Measurements from ENCODE around the gene B3GNT3.

The B3GNT3 gene

GRCh38 chr19:17811103-17811502 is 16.2 kb downstream of the B3GNT3 start:
- no peak for TF ChIP-seq REST (IDR thresholded peaks at IDR 0.05; ENCODE audit: low read depth)
- TF ChIP-seq NFIC (IDR thresholded peaks at IDR 0.05), result no peak
- TF ChIP-seq FOXM1 (IDR thresholded peaks at IDR 0.05; ENCODE audit: borderline replicate concordance, low read depth), result no peak
- no peak for TF ChIP-seq EGR1 (IDR thresholded peaks at IDR 0.05)

DNA sequence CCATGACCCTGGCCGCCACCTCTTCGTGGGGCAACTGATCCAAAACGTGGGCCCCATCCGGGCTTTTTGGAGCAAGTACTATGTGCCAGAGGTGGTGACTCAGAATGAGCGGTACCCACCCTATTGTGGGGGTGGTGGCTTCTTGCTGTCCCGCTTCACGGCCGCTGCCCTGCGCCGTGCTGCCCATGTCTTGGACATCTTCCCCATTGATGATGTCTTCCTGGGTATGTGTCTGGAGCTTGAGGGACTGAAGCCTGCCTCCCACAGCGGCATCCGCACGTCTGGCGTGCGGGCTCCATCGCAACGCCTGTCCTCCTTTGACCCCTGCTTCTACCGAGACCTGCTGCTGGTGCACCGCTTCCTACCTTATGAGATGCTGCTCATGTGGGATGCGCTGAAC is 16.7 kb downstream of the B3GNT3 start:
- no peak for TF ChIP-seq FOXM1 (IDR thresholded peaks at IDR 0.05; ENCODE audit: borderline replicate concordance, low read depth)
- TF ChIP-seq USF1 (IDR thresholded peaks at IDR 0.05), result no peak
- no peak for TF ChIP-seq TCF12 (IDR thresholded peaks at IDR 0.05; ENCODE audit: low read depth)
- TF ChIP-seq CREB1 (IDR thresholded peaks at IDR 0.05; ENCODE audit: low read depth), result no peak
- TF ChIP-seq EGR1 (IDR thresholded peaks at IDR 0.05), result no peak

DNA sequence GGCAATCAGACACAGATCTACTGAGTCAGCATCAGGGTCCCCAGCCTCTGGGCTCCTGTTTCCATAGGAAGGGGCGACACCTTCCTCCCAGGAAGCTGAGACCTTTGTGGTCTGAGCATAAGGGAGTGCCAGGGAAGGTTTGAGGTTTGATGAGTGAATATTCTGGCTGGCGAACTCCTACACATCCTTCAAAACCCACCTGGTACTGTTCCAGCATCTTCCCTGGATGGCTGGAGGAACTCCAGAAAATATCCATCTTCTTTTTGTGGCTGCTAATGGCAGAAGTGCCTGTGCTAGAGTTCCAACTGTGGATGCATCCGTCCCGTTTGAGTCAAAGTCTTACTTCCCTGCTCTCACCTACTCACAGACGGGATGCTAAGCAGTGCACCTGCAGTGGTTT is 17.2 kb downstream of the B3GNT3 start:
- TF ChIP-seq CEBPB (IDR thresholded peaks at IDR 0.05), result no peak
- no peak for TF ChIP-seq USF1 (IDR thresholded peaks at IDR 0.05)
- TF ChIP-seq RAD21 (IDR thresholded peaks at IDR 0.05; ENCODE audit: low read depth), result no peak
- TF ChIP-seq TEAD4 (IDR thresholded peaks at IDR 0.05), result no peak
- TF ChIP-seq FOXM1 (IDR thresholded peaks at IDR 0.05; ENCODE audit: borderline replicate concordance, low read depth), result no peak
- TF ChIP-seq YY1 (IDR thresholded peaks at IDR 0.05; ENCODE audit: low read depth), result no peak
- TF ChIP-seq TAF1 (IDR thresholded peaks at IDR 0.05; ENCODE audit: low read depth), result no peak
- TF ChIP-seq ZBTB7A (IDR thresholded peaks at IDR 0.05; ENCODE audit: low read depth), result no peak
- no peak for TF ChIP-seq TCF12 (IDR thresholded peaks at IDR 0.05; ENCODE audit: low read depth)
- TF ChIP-seq EP300 (IDR thresholded peaks at IDR 0.05; ENCODE audit: borderline replicate concordance), result no peak
- no peak for TF ChIP-seq EGR1 (IDR thresholded peaks at IDR 0.05)
- TF ChIP-seq REST (IDR thresholded peaks at IDR 0.05; ENCODE audit: low read depth), result no peak
- TF ChIP-seq, protein P1, sequence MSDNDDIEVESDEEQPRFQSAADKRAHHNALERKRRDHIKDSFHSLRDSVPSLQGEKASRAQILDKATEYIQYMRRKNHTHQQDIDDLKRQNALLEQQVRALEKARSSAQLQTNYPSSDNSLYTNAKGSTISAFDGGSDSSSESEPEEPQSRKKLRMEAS (IDR thresholded peaks at IDR 0.05), result no peak
- no peak for TF ChIP-seq NFIC (IDR thresholded peaks at IDR 0.05)
- TF ChIP-seq CREB1 (IDR thresholded peaks at IDR 0.05; ENCODE audit: low read depth), result no peak

- TF ChIP-seq TCF12 (IDR thresholded peaks at IDR 0.05; ENCODE audit: low read depth), result no peak
- no peak for TF ChIP-seq CREB1 (IDR thresholded peaks at IDR 0.05; ENCODE audit: low read depth)
- TF ChIP-seq RAD21 (IDR thresholded peaks at IDR 0.05; ENCODE audit: low read depth), result no peak
- TF ChIP-seq NFIC (IDR thresholded peaks at IDR 0.05), result no peak
- TF ChIP-seq, protein P1 (IDR thresholded peaks at IDR 0.05), result no peak
- no peak for TF ChIP-seq USF1 (IDR thresholded peaks at IDR 0.05)
- TF ChIP-seq TAF1 (IDR thresholded peaks at IDR 0.05; ENCODE audit: low read depth), result no peak
Observed at GRCh38 chr19:17817668-17818363, 22.9 kb downstream of the B3GNT3 start.

GRCh38 chr19:17821190-17821589 is 26.3 kb downstream of the B3GNT3 start, which contains the start of gene INSL3:
Gene INSL3 (minus strand): TSS chr19:17821519. CDS start chr19:17821506, 13 bp downstream.
- no peak for TF ChIP-seq TCF12 (IDR thresholded peaks at IDR 0.05; ENCODE audit: low read depth)

DNA sequence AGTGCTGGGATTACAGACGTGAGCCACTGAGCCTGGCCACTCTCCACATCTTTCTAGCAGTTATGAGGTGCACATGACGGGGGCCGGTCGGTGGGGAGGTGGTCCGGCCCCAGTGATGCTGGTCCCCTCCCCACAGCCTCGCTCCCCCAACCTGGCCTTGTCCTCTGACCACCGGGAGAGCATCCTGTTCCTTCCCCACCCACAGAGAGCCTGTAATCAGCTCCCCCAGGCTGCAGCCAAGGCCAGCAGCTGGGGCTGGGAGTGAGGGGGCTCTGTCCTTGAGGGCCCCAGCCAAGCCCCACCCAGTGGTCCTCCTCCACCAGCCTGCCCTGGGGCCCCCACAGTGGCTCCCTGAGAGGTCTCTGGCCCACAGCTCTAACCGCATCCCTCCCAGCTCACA is 29.4 kb downstream of the B3GNT3 start:
- TF ChIP-seq CREB1 (IDR thresholded peaks at IDR 0.05; ENCODE audit: low read depth) (no peak), ZBTB7A (IDR thresholded peaks at IDR 0.05; ENCODE audit: low read depth) (no peak), USF1 (IDR thresholded peaks at IDR 0.05) (no peak), NFIC (IDR thresholded peaks at IDR 0.05) (no peak), EGR1 (IDR thresholded peaks at IDR 0.05) (no peak), TEAD4 (IDR thresholded peaks at IDR 0.05) (no peak), TAF1 (IDR thresholded peaks at IDR 0.05; ENCODE audit: low read depth) (no peak)
